Mucosa of gallbladder (tissue), 1 donor: Measurements from ENCODE around the gene PPM1E. TPM values are rescaled to one million over a fixed set of nuclear protein-coding genes. Genes with fewer than 3 reads are reported as not detected.

Source experiments
- total RNA-seq: library from RNA; stranded (reverse); gene quantifications from one replicate; pipeline ENCODE4 v1.2.1, GENCODE V29; 2021
- donor health status: DM: no; HTN: no; CAD: no.

The PPM1E gene
- total RNA-seq, 1 donor from 2014 or later: 0.17 TPM

Other genes starting within 250 kb of the PPM1E start
- gene MTMR4, start 241.2 kb upstream of the PPM1E start, total RNA-seq: 44.7 TPM
- 0.32 TPM for gene TEX14, start 63.8 kb upstream of the PPM1E start, total RNA-seq
- gene RAD51C, start 63.3 kb upstream of the PPM1E start, total RNA-seq: 15.9 TPM